Measurements from ENCODE around the gene ANAPC16. TPM values are rescaled to one million over a fixed set of nuclear protein-coding genes. Genes with fewer than 3 reads are reported as not detected.
"Not testable (repeated sequence)": the region's sequence is repeated elsewhere in the genome, so short reads cannot be mapped to it uniquely, and the experiment has no call there.

ANAPC16 gene
- total and polyA plus RNA-seq, 7 experiments from 2014 or later: 85.5 to 445 (median 118) TPM

DNA sequence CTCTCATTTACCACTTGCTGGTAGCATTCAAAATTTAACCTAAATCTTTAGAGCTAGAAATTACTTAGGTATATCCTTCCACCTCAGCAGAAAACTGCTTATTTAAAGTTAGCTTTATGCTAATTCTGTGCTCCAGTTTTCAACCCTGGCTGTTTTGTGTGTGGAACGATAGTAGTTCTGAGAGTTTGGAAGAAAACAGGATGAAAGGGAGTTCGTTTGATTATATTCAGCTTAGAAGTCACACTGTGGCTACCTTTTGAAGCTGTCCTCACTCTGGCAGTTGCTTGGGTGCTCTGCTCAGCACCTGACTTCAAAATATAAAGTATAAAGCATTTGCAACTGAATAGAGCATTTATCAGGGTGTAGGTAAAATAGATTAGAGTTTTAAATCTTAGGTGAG lies 2.9 kb downstream of the ANAPC16 start:
- POLR2A ChIA-PET: interaction anchor here (0.7 to 9.0 kb wide), 15 partner anchors 10 to 146 kb away, joined by 3 to 66 read pairs (median 3); partner anchors contain the start of genes DDIT4 and SPOCK2
- Mint-ChIP-seq H3K9me3 (peaks cover 0 to 8% (median 0%) of the 10 kb centered on the region in 11 donors), H3K36me3 (peaks cover 0 to 15% (median 8%) of the 10 kb centered on the region in 5 donors), H3K4me1 (peaks cover 20 to 67% (median 51%) of the 10 kb centered on the region in 7 donors), H3K27ac (peak overlapping the region; percentile 84 to 100 (median 91)), H3K4me3 (peak overlapping the region; percentile 56 to 97 (median 81)), H3K27me3 (no peaks in the 10 kb centered on the region)
- ATAC-seq: no peak
- peak in 7 of 9 donors; percentile 14 to 48 (median 40) for DNase-seq
- CTCF ChIA-PET: interaction anchor here (0.6 to 2.0 kb wide), 8 partner anchors 30 to 148 kb away, joined by 3 to 13 read pairs (median 4); no protein-coding TSS in a partner anchor
- Histone ChIP-seq H3K27ac (ENCODE audit: low read depth, low read length) (peak overlapping the region; percentile 60), H3K9me3 (ENCODE audit: control insufficient read depth in 2 of 3, low read length in 3 of 3) (no peaks in the 10 kb centered on the region), H3K4me3 (ENCODE audit: low read length) (peak overlapping the region; percentile 34), H3K36me3 (ENCODE audit: control insufficient read depth in 2 of 3, insufficient read depth in 3 of 3, low read length in 3 of 3) (peaks cover 0 to 12% (median 0%) of the 10 kb centered on the region in 3 experiments), H3K4me1 (ENCODE audit: control insufficient read depth in 2 of 2, insufficient read depth in 2 of 2, low read length in 2 of 2) (peaks cover 22 to 56% of the 10 kb centered on the region in 2 donors), H3K27me3 (ENCODE audit: control insufficient read depth in 2 of 2, insufficient read depth in 2 of 2, low read length in 2 of 2) (no peaks in the 10 kb centered on the region)
- intact Hi-C loops (cut with micrococcal nuclease): loop anchor here (1.0 to 10.0 kb wide), 5 partner anchors 54 to 156 kb away; partner anchors contain the start of gene DDIT4 (in 1 of the 2)

DNA sequence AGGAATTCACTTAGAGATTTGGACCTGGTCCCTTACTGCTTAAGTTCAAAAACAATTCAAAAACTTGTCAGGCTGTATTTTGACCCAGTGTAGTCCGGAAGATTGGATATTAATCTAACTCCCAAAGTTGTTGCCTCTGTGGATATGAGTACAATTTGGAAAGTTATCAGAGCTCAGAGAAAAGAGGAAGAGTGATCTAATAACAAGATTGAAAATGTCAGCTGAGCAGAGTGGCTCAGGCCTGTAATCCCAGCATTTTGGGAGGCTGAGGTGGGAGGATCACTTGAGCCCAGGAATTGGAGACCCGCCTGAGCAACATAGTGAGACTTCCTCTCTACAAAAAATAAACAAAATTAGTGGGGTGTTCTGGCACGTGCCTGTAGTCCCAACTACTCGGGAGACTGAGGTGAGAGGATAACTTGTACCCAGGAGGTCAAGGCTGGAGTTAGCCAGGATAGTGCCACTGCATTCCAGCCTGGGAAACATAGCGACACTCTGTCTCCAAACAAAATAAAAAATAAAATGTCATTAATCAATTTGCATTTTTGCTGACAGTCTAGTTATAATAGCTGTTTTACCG lies 3.5 kb downstream of the ANAPC16 start:
- no peaks in the 10 kb centered on the region for H3K27me3 ChIP-seq (ENCODE audit: control insufficient read depth in 2 of 2, insufficient read depth in 2 of 2, low read length in 2 of 2)
- peaks cover 0 to 12% (median 0%) of the 10 kb centered on the region in 3 experiments for H3K36me3 ChIP-seq (ENCODE audit: control insufficient read depth in 2 of 3, insufficient read depth in 3 of 3, low read length in 3 of 3)
- ATAC-seq (no peak), DNase-seq (no peak)
- Mint-ChIP-seq H3K9me3 (peaks cover 0 to 8% (median 0%) of the 10 kb centered on the region in 11 donors), H3K4me1 (peaks cover 26 to 72% (median 55%) of the 10 kb centered on the region in 7 donors), H3K4me3 (peak overlapping the region; percentile 56 to 97 (median 81)), H3K27me3 (no peaks in the 10 kb centered on the region), H3K27ac (peak overlapping the region; percentile 84 to 100 (median 91)), H3K36me3 (peaks cover 0 to 18% (median 14%) of the 10 kb centered on the region in 5 donors)
- peaks cover 22 to 55% of the 10 kb centered on the region in 2 donors for H3K4me1 ChIP-seq (ENCODE audit: control insufficient read depth in 2 of 2, insufficient read depth in 2 of 2, low read length in 2 of 2)
- no peaks in the 10 kb centered on the region for H3K9me3 ChIP-seq (ENCODE audit: control insufficient read depth in 2 of 3, low read length in 3 of 3)
- intact Hi-C loops (cut with micrococcal nuclease): loop anchor here (2.0 to 10.0 kb wide), 4 partner anchors 55 to 157 kb away; no protein-coding TSS in a partner anchor
- H3K27ac ChIP-seq (ENCODE audit: low read depth, low read length): peak overlapping the region; percentile 60
- CTCF ChIA-PET: interaction anchor here (0.6 to 2.0 kb wide), 7 partner anchors 87 to 149 kb away, joined by 3 to 13 read pairs (median 4); no protein-coding TSS in a partner anchor
- peak overlapping the region; percentile 34 for H3K4me3 ChIP-seq (ENCODE audit: low read length)
- POLR2A ChIA-PET: interaction anchor here (0.8 to 9.0 kb wide), 15 partner anchors 10 to 145 kb away, joined by 3 to 66 read pairs (median 4); partner anchors contain the start of genes DDIT4 and SPOCK2

DNA sequence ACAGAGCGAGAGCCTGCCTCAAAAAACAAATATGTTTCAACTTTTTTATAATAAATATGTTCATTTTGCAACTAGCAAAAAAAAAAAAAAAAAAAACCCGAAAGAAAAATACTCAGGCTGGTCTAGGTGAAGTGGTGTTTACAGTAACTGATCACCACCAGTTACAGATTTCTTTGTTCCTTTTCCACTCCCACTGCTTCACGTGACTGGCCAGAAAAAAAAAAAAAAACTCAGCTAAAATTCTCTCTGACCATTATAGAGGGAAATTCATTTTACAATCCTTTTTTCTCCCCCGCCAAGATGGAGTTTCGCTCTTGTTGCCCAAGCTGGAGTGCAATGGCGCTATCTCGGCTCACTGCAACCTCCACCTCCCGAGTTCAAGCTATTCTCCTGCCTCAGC lies 4.8 kb downstream of the ANAPC16 start:
- H3K4me1 Mint-ChIP-seq: peaks cover 30 to 65% (median 48%) of the 10 kb centered on the region in 7 donors
- POLR2A ChIA-PET: interaction anchor here (0.6 to 1.0 kb wide), 5 partner anchors 8 to 171 kb away, joined by 3 to 9 read pairs (median 4); no protein-coding TSS in a partner anchor

DNA sequence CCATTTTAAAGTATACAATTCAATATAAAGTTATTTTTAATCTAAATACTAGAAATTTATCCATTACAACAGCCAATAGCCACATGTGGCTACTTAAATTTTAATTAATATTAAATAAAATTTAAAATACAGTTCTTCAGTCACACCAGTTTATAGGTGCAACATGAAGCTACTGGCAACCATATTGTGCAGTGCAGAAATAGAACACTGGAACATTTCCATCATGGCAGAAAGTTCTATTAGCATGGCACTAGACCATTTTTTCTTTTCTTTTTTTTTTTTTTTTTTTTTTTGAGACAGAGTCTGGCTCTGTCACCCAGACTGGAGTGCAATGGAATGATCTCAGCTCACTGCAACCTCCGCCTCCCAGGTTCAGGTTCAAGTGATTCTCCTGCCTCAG lies 5.5 kb downstream of the ANAPC16 start:
- Histone ChIP-seq H3K27me3 (ENCODE audit: control insufficient read depth in 2 of 2, insufficient read depth in 2 of 2, low read length in 2 of 2) (no peaks in the 10 kb centered on the region), H3K4me3 (ENCODE audit: low read length) (no peak overlapping the region), H3K9me3 (ENCODE audit: control insufficient read depth in 2 of 3, low read length in 3 of 3) (no peaks in the 10 kb centered on the region), H3K27ac (ENCODE audit: low read depth, low read length) (no peak overlapping the region), H3K36me3 (ENCODE audit: control insufficient read depth in 2 of 3, insufficient read depth in 3 of 3, low read length in 3 of 3) (peaks cover 0 to 18% (median 4%) of the 10 kb centered on the region in 3 experiments), H3K4me1 (ENCODE audit: control insufficient read depth in 2 of 2, insufficient read depth in 2 of 2, low read length in 2 of 2) (peaks cover 13 to 50% of the 10 kb centered on the region in 2 donors)
- intact Hi-C loops (cut with micrococcal nuclease): no loop called here
- ChIA-PET POLR2A (interaction anchor here (0.5 to 1.0 kb wide), 8 partner anchors 8 to 171 kb away, joined by 3 to 9 read pairs (median 3); no protein-coding TSS in a partner anchor), CTCF (interaction anchor here (0.6 to 3.0 kb wide), 11 partner anchors 24 to 325 kb away, joined by 3 to 28 read pairs (median 5); partner anchors contain the start of gene DDIT4)
- no peaks in the 10 kb centered on the region for H3K9me3 Mint-ChIP-seq
- peak overlapping the region in 1 of 9 donors; percentile 56 for H3K27ac Mint-ChIP-seq
- H3K4me1 Mint-ChIP-seq: peaks cover 32 to 65% (median 47%) of the 10 kb centered on the region in 7 donors
- no peak for DNase-seq
- peaks cover 0 to 21% (median 11%) of the 10 kb centered on the region in 5 donors for H3K36me3 Mint-ChIP-seq
- ATAC-seq: no peak
- H3K27me3 Mint-ChIP-seq: no peaks in the 10 kb centered on the region
- H3K4me3 Mint-ChIP-seq: no peak overlapping the region

More for the DNA sequence above, 4.8 kb downstream of the ANAPC16 start:
- CTCF ChIA-PET: interaction anchor here (0.6 to 3.0 kb wide), 9 partner anchors 25 to 172 kb away, joined by 3 to 28 read pairs (median 3); no protein-coding TSS in a partner anchor
- H3K27me3 ChIP-seq (ENCODE audit: control insufficient read depth in 2 of 2, insufficient read depth in 2 of 2, low read length in 2 of 2): no peaks in the 10 kb centered on the region
- no peaks in the 10 kb centered on the region for H3K9me3 ChIP-seq (ENCODE audit: control insufficient read depth in 2 of 3, low read length in 3 of 3)
- H3K36me3 ChIP-seq (ENCODE audit: control insufficient read depth in 2 of 3, insufficient read depth in 3 of 3, low read length in 3 of 3): peaks cover 0 to 18% (median 4%) of the 10 kb centered on the region in 3 experiments
- no peak overlapping the region for H3K4me3 ChIP-seq (ENCODE audit: low read length)
- intact Hi-C loops (cut with micrococcal nuclease): no loop called here
- H3K27me3 Mint-ChIP-seq: no peaks in the 10 kb centered on the region
- H3K27ac Mint-ChIP-seq: peak overlapping the region in 6 of 9 donors; percentile 22 to 98 (median 61)
- peaks cover 13 to 50% of the 10 kb centered on the region in 2 donors for H3K4me1 ChIP-seq (ENCODE audit: control insufficient read depth in 2 of 2, insufficient read depth in 2 of 2, low read length in 2 of 2)
- no peak overlapping the region for H3K27ac ChIP-seq (ENCODE audit: low read depth, low read length)
- DNase-seq (no peak), ATAC-seq (no peak)
- peaks cover 0 to 5% (median 0%) of the 10 kb centered on the region in 11 donors for H3K9me3 Mint-ChIP-seq
- peaks cover 0 to 21% (median 13%) of the 10 kb centered on the region in 5 donors for H3K36me3 Mint-ChIP-seq
- H3K4me3 Mint-ChIP-seq: peak overlapping the region in 5 of 10 donors; percentile 16 to 97 (median 23)

DNA sequence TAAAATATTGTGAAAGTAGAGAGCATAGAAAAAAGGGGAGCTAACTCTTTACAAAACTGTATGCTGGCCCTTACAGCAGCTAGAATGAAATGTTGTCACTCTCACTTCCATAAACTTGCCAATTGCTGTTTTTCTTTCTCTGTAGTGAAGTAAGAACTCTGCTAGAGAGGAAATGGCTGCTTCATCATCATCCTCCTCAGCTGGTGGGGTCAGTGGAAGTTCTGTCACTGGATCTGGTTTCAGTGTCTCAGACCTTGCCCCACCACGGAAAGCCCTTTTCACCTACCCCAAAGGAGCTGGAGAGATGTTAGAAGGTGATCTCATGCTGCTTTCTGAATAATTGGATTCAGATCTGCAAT lies 7.9 kb downstream of the ANAPC16 start:
- Mint-ChIP-seq H3K27me3 (no peaks in the 10 kb centered on the region), H3K4me1 (peaks cover 43 to 68% (median 57%) of the 10 kb centered on the region in 7 donors), H3K9me3 (no peaks in the 10 kb centered on the region), H3K36me3 (peaks cover 0 to 24% (median 11%) of the 10 kb centered on the region in 5 donors), H3K27ac (peak overlapping the region; percentile 35 to 89 (median 72)), H3K4me3 (peak overlapping the region in 8 of 10 donors; percentile 43 to 81 (median 56))
- H3K27ac ChIP-seq (ENCODE audit: low read depth, low read length): peak overlapping the region; percentile 43
- DNase-seq: no peak
- intact Hi-C loops (cut with micrococcal nuclease): loop anchor here (1.0 to 2.0 kb wide), 6 partner anchors 91 to 327 kb away; no protein-coding TSS in a partner anchor
- ChIA-PET CTCF (interaction anchor here (0.8 to 2.5 kb wide), 9 partner anchors 11 to 327 kb away, joined by 3 to 12 read pairs (median 4); no protein-coding TSS in a partner anchor), POLR2A (interaction anchor here (0.6 to 1.4 kb wide), 7 partner anchors 12 to 174 kb away, joined by 3 to 6 read pairs (median 3); no protein-coding TSS in a partner anchor)
- peaks cover 0 to 18% (median 7%) of the 10 kb centered on the region in 3 experiments for H3K36me3 ChIP-seq (ENCODE audit: control insufficient read depth in 2 of 3, insufficient read depth in 3 of 3, low read length in 3 of 3)
- no peak overlapping the region for H3K4me3 ChIP-seq (ENCODE audit: low read length)
- H3K27me3 ChIP-seq (ENCODE audit: control insufficient read depth in 2 of 2, insufficient read depth in 2 of 2, low read length in 2 of 2): no peaks in the 10 kb centered on the region
- no peaks in the 10 kb centered on the region for H3K9me3 ChIP-seq (ENCODE audit: control insufficient read depth in 2 of 3, low read length in 3 of 3)
- peaks cover 9 to 48% of the 10 kb centered on the region in 2 donors for H3K4me1 ChIP-seq (ENCODE audit: control insufficient read depth in 2 of 2, insufficient read depth in 2 of 2, low read length in 2 of 2)
- ATAC-seq: peak; percentile 37

DNA sequence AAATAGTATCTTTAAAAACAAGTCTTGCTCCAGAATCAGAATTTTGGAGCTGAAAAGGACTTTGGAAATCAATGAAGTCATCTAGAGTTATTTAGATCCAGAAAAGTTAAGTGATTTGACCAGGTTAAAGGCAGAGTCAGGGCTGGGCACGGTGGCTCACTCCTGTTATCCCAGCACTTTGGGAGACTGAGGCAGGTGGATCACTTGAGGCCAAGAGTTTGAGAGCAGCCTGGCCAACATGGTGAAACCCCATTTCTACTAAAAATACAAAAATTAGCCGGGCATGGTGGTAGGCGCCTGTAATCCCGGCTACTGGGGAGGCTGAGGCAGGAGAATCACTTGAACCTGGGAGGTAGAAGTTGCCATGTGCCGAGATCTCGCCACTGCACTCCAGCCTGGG lies 8.4 kb downstream of the ANAPC16 start:
- ATAC-seq; intact Hi-C loops (cut with micrococcal nuclease); H3K9me3 ChIP-seq (ENCODE audit: control insufficient read depth in 2 of 3, low read length in 3 of 3); H3K9me3 Mint-ChIP-seq; DNase-seq; H3K27me3 ChIP-seq (ENCODE audit: control insufficient read depth in 2 of 2, insufficient read depth in 2 of 2, low read length in 2 of 2); H3K4me3 ChIP-seq (ENCODE audit: low read length); H3K27me3 Mint-ChIP-seq: not testable (repeated sequence)
- Mint-ChIP-seq H3K27ac (peak overlapping the region in 8 of 9 donors; percentile 2 to 85 (median 60)), H3K36me3 (peaks cover 0 to 21% (median 8%) of the 10 kb centered on the region in 5 donors), H3K4me1 (peaks cover 41 to 68% (median 57%) of the 10 kb centered on the region in 7 donors), H3K4me3 (peak overlapping the region in 4 of 10 donors; percentile 12 to 81 (median 48))
- Histone ChIP-seq H3K4me1 (ENCODE audit: control insufficient read depth in 2 of 2, insufficient read depth in 2 of 2, low read length in 2 of 2) (peaks cover 10 to 49% of the 10 kb centered on the region in 2 donors), H3K27ac (ENCODE audit: low read depth, low read length) (peak overlapping the region; percentile 43), H3K36me3 (ENCODE audit: control insufficient read depth in 2 of 3, insufficient read depth in 3 of 3, low read length in 3 of 3) (peaks cover 0 to 19% (median 8%) of the 10 kb centered on the region in 3 experiments)
- POLR2A ChIA-PET: interaction anchor here (0.6 to 1.4 kb wide), 7 partner anchors 12 to 175 kb away, joined by 3 to 6 read pairs (median 3); no protein-coding TSS in a partner anchor
- CTCF ChIA-PET: interaction anchor here (0.8 to 2.5 kb wide), 8 partner anchors 18 to 328 kb away, joined by 3 to 12 read pairs (median 4); no protein-coding TSS in a partner anchor

Data from naive thymus-derived CD4-positive, alpha-beta T cell (primary cell).